Stimulated activated CD4-positive, alpha-beta T cell treated with anti-CD3 and anti-CD28 coated beads, Interleukin-1b, Interleukin-23, amount 100 ng/mL, for 24 hours (primary cell): ENCODE data around the gene TRIP12.
"Not testable (repeated sequence)": the region's sequence is repeated elsewhere in the genome, so short reads cannot be mapped to it uniquely, and the experiment has no call there.

ENCODE experiments used
- DNase-seq, 4 experiments: peaks; one replicate each; pipeline ENCODE4 v3.0.0-alpha.2; 2020; ENCODE audit warnings: low read depth in 4 of 4, low spot score in 1 of 4

TRIP12 gene

DNA sequence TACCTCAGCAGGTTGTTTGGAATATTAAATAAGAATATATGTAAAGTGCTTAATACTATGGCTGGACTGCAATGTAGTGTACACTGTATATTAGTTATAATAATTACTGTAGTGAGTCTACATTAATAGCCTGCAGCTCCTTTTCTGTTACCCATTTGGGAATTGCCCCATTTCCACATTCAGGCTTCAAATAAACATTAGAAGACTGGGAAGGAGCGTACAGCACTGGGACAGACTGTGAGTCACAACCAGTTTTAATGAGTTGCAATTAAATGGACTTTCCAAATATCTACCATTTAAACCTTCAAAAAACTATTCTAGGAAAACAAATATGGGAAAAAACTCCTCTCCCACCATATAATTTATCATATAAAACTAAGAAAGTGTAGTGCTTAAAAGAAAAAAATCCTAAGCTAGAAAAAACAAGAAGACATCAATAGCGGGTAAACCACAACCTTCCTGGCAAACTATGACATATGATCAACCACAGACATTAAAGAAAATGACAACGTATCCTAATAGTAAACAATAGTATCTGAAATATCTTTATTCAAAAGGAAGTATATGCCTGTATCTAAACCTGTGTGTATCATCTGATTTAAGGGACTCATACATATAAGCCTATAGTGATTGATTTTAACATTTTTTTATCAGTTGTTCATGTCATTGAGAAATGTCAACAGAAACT is 86.1 kb downstream of the TRIP12 start:
- no peak for DNase-seq

DNA sequence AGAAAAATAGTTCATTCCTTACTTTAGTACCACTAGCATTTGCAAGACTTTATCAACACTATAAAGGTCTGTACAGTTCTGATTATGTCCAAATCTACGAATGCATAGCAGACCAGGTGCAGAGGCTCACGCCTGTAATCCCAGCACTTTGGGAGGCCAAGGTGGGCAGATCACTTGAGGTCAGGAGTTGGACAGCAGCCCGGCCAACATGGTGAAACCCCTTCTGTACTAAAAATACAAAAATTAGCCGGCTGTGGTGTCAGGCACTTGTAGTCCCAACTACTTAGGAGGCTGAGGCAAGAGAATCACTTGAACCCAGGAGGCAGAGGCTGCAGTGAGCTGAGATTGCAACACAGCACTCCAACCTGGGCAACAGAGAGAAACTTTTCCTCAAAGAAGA is 87.4 kb downstream of the TRIP12 start:
- not testable (repeated sequence) for DNase-seq

DNA sequence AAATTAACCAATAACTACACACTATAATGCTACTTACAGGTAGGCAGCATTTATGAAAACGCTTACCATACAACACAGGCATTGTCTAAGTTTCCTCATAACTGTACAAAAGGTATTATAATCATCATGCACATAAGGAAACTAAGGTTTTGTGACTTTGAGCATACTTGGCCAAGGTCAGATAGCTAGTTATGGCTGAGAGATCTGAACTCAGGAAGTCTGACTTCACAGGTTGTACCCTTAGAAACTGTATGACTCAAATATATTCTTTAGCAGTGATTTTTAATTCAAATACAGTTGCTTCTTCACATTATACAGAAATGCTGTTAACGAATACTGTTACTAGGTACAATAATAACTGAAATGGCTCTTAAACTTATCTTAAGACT is 89.3 kb downstream of the TRIP12 start:
- DNase-seq, result no peak

DNA sequence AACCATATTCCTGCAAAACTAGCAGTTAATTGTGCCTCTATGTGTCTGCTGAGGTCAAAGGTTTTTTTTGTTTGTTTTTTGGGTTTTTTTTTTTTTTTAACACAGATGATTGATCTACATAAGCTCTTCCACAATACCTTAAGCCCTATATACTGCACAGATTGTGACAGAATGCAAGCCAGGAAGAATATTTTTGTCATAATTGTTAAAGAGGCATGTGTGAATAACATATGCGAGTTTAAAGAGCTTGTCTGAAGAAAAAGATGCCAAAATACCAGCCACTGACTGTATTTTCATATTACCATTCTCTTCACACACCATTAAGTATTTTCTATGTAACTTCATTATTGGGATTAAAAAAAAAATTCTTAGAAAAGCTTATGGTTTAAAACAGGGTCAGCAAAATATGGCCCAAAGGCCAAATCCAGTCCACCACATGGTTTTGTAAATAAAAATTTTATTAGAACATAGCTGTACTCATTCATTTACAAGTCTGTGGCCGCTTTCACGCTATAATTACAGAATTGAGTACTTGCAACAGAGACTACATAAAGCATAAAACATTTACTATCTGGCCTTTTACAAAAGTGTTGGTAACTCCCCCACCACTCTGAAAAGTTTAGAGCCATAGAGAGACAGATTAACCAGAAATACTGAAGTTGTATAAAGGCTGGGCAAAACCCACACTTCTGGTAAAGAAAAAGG is 89.9 kb downstream of the TRIP12 start:
- no peak for DNase-seq

DNA sequence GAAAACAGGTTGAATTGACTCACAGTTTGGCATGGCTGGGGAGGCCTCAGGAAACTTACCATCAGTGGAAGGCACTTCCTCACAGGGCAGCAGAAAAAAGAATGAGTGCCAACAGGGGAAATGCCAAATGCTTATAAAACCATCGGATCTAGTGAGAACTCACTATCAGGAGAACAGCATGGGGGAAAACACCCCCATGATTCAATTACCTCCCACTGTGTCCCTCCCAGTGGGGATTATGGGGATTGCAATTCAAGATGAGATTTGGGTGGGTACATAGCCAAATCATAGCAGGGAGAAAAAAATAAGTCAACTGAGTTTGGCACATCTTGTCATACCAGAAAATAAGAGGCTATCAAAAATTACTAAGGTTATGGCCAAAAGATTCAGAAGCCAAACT is 96.3 kb downstream of the TRIP12 start:
- DNase-seq, result no peak

DNA sequence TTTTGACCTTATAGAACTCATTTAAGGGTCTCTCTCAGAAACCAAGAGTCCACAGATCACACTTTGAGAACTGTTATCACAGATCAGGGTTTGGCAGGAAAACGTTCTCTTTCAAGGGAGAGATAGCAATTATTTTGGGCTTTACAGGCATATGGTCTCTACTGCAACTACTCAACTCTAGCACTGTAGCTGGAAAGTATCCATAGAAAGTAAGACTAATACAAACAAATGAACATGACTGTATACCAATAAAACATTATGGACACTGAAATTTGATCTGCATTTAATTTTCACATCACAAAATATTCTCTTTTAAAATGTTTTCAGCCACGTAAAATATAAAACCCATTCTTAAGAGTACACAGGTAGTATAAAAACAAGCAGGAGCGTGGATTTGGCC is 100.5 kb downstream of the TRIP12 start:
- DNase-seq, result no peak

DNA sequence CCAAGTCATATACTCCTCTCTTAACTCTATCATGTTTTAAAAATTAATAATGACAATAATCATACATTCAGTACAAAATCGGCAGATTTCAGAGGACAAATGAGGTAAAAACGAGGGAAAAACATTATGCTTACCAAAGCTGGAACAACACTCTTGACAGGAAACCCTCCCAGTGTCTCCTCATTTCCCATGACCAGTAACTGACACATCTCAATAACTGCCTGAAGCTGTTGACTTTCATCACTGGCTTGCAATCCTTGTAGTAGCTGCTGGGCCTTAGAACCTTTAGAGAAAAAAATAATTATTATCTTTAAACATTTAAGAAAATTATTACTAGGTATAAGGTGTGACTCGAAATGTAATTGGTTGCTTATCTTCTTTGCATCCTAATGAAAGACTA is 103.6 kb downstream of the TRIP12 start:
- no peak for DNase-seq

DNA sequence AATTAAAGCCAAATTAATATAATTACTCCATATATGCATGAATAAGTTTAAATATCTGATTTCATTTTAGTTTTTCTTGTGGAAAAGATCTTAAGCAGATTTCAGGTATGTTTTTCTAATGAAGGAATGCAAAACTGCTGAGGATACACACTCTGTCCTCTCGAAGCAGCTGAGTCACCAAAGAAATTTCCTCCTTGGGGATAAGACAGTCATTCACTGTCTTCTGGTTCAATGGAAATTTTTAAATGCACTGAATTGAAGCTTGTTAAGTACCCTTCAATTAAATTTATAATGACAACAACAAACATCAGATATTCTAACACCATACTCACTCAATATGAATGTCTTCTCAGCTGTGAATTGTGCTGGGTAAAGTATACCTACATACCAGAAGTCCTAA is 106.0 kb downstream of the TRIP12 start:
- no peak for DNase-seq

DNA sequence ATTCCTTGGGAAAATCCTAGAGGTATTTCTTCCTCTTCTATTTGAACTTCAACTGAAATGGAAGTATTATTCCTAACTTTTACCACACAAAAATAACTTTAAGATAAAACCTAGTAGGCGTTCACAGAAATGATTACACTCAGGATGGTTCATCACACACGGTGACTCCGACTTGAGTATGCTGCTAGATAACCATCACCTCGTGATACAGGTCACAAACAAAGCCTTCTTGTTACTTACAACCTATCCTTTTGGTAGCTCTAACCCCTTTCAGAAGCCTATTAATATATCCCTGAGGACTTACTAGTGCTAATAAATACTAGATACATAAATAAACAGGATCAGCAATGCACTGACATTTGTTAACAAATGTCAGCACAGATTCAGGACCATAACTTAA is 106.5 kb downstream of the TRIP12 start:
- DNase-seq, result no peak

DNA sequence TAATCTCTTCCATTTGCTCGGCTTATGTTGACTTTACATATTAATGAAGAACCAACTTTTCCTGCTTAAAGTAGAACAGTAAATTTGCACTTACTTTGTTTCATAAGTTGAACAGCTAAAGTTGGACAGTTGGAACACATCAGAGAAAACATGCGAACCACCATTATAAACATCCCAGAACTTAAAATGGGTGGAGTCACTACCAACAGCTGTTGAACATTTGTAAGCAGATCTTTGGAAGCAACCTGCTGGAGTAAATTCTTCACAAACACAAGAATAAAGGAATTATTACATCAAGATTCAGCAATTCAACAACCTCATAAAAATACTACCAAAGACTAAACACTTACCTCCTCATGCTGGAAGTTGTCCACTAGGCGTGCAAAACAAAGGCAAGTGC is 111.0 kb downstream of the TRIP12 start:
- DNase-seq, result no peak

DNA sequence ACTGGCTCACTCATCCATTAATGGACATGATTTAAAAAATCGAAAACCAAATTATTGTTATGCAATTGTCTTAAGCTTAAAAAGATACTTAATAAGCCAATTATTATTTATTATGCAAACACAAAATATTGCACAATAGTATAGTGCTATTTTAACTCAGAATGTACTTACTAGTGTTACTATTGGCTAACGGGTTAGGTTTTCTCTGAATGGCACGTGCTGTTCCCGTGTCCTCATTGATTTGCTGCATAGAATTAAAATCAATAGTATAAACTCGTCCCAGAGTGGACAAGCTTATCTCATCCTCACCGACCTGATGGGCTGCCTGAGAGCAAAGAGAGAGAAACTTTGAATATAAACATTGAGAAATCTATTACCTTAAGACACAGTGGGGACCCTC is 116.2 kb downstream of the TRIP12 start:
- DNase-seq, result no peak

DNA sequence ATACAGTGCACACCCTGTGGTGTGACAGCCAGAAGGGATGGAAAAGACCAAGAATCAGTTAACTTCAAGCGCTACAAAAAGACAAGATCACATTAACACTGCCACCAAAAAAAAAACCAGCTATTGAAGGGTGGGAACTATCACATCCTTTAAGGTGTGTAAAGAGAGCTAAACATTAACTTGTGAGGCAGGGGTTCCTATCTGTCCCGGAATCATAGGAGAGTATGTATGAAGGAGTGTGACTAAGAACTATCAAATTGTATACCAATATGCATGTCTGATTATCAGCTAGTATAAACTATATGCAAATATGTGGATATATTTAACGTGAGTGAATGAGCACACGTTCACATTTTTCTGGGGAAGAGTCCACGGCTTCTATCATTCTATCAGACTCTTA is 119.0 kb downstream of the TRIP12 start:
- DNase-seq, result no peak

DNA sequence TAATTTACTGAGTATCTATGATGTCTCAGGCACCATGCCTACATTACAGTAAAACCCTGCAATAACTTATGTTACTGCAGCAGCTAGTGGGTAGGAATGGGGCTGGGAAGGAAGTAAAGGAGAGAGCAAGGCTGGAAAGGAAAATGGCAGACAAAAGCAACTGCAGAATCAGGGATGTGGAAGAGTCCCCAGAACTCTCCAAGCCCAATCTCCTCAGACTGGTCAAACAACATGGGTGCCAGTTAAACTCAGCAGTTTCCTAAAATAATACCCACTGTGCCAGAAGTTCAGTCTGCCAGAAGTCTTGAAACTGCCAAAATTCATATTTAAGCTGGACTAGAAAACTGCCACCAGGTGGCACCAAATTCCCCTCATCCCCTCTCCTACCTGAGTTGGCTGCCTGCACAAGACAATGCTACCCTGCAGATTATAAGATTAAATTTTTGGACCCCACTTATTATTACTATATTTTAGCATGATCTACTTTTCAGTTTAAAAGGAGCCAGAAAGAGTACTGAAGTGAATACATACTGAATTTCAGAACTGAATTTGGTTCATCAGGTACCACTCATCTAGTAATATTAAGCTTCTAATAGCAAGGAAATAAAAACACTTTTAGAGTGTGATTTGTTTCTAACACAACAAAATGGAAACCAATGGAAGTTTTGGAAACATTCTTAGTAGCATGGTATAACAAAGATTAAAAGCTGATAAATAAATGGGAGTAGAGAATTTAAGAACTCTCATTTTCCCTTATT is 120.6 kb downstream of the TRIP12 start:
- DNase-seq, result peak; percentile 41 to 61 (median 52)

DNA sequence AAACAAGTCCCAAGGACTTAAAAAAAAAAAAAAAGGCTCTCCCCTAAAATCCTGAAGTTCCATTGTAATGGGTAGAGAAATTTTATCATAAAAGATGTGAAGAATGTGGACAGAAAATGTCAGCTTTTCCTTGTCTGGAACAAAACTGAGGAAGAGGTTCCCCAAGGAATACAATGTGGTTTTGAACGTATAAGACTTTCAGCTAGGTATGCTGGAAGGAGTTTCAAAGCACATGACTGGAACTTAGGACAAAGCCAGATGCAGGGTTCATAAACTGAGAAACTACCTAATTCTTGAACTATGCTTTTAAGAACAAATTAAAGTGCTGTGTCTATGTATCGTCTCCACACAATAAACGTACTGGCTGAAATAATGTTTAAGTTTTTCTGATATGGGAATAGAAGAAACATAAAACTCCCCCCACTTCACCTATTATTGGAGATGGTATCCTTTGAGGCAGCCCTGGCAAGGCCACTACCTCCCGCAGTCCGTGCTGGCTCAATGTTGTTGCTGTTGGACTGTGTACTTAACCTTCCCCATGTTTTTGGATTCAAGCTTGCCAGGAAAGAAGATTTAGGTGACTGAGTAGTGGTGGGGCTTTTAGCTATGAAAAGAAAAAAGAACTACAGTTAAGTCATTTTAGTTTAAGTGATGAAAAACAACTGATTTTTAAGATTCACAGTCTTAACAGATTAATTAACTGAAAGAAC is 123.2 kb downstream of the TRIP12 start:
- DNase-seq, result no peak

DNA sequence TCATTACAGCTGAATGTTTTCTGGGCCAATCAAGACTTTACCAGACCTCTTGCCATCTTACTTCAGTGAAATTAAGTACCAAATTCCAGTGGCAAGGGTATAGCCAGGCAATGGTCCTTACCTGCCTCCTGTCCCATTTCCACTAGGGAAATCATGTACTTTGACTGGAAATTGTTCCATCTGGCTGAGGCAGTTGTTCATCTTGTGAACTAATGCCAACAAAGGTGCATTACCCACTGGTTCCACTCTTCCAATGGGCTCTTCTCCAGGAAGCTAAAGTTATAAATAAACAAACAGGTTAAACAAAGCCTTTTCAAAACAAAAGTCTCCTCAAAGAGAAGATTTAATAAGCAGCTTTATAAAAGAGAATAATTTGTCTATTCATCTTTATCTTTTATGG is 126.8 kb downstream of the TRIP12 start:
- DNase-seq, result no peak

DNA sequence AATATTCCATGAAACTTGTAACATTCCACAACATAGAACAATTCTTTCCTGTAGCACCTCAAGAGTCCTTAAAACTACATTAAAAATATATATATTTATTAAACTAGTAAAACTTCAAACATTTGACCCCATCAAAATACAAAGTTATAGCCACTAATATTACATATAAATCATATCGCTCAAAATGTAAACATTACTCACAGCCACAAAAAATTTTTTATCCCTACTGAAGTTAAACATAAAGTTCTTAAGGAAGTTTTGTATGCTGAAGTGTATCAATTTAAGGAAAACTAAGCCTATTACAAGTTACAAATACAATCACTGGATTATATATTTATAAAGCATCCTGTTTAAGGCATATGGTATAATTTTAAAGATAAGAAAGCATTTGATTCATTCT is 127.2 kb downstream of the TRIP12 start:
- no peak for DNase-seq

DNA sequence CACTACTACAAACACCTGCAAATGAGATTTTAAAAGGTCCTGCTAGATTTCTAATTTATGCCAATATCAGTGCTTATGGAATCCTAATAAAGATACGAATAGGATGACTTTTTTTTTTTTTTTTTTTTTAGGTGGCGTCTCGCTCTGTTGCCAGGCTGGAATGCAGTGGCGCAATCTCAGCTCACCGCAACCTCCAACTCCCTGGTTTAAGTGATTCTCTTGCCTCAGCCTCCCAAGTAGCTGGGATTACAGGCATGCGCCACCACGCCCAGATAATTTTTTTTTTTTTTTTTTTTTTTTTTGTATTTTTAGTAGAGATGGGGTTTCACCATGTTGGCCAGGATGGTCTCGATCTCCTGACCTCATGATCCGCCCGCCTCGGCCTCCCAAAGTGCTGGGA is 135.5 kb downstream of the TRIP12 start:
- DNase-seq, result not testable (repeated sequence)

DNA sequence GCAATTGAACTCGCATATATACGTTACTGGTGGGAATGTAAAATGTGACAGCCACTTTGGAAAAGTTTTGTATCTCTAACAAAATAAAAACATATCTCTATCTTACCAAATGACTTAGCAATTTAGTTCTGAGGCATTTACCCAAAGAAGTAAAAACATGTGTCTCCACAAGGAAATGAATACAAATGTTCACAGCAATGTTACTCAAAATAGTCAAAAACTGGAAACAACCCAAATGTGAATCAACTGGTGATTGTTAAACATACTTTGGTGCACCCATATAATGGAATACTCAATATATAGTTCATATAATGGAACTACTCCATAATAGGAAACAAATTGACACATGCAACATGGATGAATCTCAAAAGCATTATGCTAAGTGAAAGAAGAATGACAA is 137.0 kb downstream of the TRIP12 start:
- no peak for DNase-seq

DNA sequence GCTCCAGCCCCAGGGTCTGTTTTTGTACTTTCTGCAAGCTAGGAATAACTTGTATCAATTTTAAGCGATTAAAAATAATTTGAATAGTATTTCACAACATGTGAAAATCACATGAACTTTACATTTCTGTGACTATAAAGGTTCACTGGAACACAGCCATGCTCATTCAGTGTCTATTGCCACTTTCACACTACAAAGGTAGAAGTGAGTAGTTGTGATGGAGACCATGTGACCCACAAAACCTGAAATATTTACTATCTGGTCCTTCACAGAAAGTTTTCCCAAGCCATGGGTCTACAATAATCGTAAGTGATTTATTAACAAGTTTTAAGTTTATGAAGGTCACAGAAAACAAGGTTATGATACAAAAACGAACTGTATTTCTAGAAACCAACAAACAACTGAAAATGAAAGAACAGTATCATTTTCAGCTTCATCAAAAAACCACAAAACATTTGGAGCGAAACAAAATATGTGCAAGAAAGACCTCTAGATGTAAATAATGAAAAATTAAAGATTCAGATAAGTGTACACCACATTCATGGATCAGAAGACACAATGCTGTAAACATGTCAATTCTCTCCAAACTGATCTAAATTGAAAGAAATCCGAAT is 138.6 kb downstream of the TRIP12 start:
- no peak for DNase-seq

DNA sequence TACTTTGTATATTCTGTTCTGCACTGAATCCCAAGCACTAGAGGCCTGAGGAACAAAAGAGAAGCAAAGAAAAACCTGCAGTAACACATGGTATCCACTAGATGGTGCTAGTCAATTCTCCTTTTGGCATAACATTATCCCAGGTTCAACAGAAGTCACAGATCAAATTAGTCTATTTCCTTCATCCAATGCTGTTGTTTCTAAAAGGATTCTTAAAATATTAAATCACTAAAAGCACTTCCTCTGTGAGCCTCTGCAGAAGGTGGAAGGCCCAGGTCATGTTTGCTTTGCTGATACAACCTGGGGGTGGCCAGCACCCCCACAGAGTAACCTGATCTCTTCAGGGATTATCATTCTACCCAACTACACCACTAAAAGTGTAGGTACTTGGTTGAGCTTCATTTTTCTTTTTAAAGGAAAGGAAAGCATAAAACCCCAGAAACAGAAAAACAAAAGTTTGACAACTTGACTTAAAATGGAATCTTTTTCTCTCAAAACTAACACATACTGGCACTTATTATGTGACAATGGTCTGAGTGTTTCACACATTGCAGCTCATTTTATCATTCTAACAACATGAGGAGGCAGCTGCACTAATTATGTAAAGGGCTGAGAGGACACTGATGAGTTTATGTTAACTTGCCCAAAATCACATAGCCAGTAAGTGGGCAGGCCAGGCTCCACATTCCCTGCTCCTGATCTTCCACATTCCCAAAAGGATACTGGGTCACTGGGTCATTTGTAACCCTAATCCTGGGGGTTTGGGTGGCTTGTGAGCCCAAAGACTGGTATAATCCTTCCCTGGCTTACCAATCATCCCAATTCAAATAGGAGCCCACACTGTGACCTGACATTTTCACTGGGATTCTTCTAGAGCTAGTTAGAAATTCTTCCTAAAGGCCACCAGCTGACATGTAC is 140.7 kb downstream of the TRIP12 start:
- no peak for DNase-seq
